ENCODE results near the gene THAP11.

Gene THAP11

GRCh38 chr16:67841816-67842508 lies at the start of gene THAP11:
THAP11 (plus strand) TSS chr16:67842320; CDS start chr16:67842555, 235 bp downstream.
- DNase-seq: peak; percentile 98

GRCh38 chr16:67796099-67796718 lies 45.9 kb upstream of the THAP11 start:
- DNase-seq: no peak

DNA sequence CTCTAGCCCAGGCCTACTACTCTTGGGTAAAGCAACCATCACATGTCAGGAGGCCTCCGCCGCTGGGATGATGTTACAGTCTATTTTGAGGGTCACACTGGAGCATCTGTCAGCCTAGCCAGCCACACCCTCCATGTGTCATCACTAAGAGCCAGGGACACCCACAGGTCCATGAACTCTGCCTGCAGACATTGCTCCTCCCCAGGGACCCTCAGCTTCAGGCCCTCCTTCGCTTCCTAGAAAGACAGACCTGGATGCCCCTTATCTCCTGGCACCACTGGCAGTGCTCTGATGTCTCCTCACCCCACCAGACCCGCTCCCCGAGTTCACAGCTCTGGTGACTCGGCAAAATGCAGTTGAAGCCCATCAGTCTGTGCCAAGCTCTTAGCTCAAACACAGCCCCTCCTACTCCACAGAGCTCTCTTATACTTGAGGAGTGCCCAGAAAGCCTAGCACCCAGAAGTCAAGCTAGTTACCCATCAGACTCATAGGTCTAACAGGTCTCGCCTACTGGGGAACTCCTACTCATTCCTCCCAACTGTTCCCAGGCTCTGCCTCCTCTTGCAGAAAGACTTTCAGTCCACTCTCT lies 41.7 kb upstream of the THAP11 start:
- DNase-seq: no peak

- no peak for DNase-seq
Measured at GRCh38 chr16:67801241-67801640, 40.9 kb upstream of the THAP11 start.

- no peak for DNase-seq
Measured at GRCh38 chr16:67801883-67802282, 40.2 kb upstream of the THAP11 start.

- no peak for DNase-seq
Measured at GRCh38 chr16:67803894-67804293, 38.2 kb upstream of the THAP11 start.

- DNase-seq: no peak
Measured at GRCh38 chr16:67804853-67805542, 37.1 kb upstream of the THAP11 start.

DNA sequence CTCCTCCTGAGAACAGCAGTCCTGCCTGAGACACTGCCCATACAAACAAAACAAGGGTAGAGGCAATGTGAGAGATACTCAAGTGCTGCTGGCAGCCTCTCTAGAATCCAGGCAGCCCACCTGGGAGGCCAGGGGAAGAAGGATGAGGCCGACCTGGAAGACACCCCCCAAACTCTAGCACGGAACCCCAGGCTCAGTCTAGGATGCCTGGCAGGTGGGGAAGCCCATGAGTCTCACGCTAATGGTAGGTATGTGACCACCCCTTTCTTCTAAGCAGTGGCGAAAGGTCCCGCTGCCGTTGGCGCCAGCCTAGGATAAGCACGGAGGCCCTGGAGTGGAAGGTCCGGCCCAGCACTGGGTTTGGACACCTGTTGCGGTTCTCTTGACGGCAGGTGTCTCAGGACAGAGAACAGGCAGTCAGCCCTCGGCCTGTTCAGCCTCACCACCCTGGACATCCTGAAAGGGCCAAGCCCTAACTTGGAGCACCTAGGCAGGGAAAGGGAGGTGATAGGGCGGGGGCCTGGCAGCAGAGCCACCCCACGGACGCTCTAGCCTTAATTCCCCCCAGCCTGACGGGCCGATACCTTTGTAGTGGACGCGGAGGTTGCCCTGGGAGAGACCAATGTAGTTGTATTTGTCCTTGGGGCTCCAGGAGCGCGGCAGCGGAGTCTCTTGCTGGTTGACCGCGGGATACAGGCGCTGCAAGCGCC lies 36.2 kb upstream of the THAP11 start:
- no peak for DNase-seq

DNA sequence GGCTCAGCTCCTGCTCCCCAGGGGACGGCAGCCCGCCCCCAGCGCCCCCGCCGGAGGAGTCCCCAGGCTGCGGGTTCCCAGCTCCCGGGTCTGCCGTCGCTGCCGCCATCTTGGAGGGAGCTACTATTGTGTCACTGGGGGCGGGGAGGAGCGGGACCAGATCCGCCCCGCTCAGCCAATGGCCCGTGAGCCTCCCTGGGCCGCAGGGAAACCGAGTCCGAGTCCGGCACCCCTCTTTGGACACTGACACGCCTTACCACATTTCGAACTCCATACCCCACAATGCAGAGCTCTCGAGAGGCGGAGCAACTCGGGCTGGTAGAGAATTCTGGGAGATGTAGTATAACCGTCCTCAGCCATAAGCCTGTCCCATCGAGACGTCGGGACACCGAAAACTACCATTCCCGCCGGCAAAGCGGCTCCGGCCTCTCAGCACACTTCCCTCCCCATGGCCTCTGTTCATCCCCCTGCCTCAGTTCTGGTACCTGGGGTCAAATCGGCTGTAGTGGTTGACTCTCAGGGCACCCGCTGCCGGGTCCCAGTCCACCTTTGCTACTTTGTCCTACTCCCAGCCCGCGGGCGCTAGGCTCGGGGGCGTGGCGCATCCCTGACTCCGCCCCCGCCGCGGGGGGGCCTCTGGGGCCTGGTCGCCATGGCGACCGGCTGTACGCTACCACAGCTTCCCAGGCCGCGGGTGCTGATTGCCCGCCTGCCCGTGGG lies 35.5 kb upstream of the THAP11 start, which contains the start of the genes RANBP10 and TSNAXIP1:
RANBP10 (minus strand) TSS at position 133 of the 720 bp plus-strand sequence; CDS start at position 109, 24 bp downstream.
TSNAXIP1 (plus strand) TSS at position 462 of the 720 bp plus-strand sequence. CDS start 261 bp downstream, outside the sequence.
- peak; percentile 96 for DNase-seq

GRCh38 chr16:67807148-67807682 lies 34.9 kb upstream of the THAP11 start:
- no peak for DNase-seq

DNA sequence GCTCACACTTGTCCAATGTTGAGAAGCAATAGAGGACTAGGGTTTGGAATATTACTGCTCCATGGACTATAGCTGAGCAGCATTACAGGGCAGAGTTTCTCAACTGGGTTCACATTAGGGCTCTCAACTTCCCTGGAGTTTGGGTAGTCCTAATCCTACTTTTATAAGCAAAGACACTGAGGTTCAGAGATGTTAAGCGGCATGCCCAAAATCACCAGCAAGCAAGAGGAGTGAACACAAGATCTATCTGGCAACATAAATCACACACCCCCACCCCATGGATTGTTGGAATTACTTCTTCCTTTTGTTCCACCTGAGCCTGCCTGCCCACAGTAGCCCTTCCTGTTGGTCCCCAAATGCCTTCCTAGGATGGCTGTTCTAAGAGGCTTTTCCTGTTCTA lies 30.2 kb upstream of the THAP11 start:
- no peak for DNase-seq

- no peak for DNase-seq
Measured at GRCh38 chr16:67814567-67814966, 27.6 kb upstream of the THAP11 start.

DNA sequence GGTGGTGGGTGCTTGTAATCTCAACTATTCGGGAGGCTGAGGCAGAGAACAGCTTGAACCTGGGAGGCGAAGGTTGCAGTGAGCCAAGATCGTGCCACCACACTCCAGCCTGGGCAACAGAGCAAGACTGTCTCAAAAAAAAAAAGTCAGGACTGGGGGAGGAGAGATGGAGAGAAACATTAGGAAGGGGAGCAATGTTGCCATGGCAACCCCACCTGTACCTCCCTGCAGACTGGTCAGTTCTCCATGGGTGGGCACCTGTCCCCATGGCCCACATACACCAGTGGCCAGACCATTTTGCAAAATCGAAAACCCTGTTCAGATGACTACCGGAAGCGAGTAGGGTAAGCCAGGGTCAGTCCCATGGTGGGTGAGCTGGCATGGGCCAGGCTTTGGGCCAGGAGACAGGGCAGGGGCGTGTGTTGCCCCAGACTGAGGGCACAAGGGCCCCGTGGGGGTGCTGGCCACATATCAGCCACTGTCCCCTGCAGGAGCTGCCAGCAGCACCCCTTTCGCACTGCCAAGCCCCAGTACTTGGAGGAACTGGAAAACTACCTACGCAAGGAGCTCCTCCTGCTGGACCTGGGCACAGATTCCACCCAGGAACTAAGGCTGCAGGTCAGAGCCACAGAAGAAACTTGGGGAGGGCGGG lies 21.4 kb upstream of the THAP11 start:
- DNase-seq: no peak

DNA sequence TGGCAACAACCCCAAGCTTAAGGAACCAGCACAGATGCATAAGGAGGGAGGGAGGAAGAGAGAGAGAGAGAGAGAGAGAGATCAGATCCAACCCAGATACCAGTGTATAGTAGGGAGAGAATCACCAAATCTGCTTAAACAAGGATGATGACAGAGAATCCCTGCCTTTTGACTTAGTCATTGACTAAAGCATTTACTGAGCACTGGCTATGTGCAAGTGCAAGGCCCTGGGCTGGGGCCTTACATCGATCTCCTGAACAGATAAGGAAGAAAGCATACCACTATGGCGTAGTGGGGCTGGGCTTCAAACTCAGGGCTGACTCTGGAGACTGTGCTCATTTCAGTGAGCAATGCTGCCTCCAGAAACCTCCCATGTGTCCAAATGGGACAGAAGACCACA lies 19.6 kb upstream of the THAP11 start:
- no peak for DNase-seq

GRCh38 chr16:67825119-67825518 lies 17.0 kb upstream of the THAP11 start:
- DNase-seq: no peak

- no peak for DNase-seq
Measured at GRCh38 chr16:67825906-67826305, 16.2 kb upstream of the THAP11 start.

DNA sequence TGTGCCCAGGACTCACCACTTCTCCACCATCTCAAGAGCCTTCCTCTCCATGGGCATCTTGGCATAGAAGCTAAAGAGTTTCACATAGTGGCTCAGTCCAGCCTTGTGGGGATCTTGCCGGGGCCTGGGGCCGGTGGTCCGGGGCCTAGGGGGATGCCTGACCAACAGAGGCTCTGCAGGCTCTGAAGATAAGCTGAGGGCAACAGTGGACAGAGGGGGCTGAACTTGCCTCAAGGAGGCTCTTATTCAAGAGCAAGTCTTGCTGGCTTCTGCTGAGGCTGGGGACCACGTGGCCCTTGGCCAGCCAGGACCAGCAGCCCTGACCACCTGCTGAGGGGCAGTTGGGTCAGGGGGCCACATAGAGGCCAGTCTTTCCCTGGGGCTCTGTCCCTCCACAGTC lies 13.5 kb upstream of the THAP11 start:
- no peak for DNase-seq

- DNase-seq: no peak
Measured at GRCh38 chr16:67833030-67833414, 9.1 kb upstream of the THAP11 start.

- DNase-seq: peak; percentile 98
Measured at GRCh38 chr16:67833415-67834241, 8.5 kb upstream of the THAP11 start.

DNA sequence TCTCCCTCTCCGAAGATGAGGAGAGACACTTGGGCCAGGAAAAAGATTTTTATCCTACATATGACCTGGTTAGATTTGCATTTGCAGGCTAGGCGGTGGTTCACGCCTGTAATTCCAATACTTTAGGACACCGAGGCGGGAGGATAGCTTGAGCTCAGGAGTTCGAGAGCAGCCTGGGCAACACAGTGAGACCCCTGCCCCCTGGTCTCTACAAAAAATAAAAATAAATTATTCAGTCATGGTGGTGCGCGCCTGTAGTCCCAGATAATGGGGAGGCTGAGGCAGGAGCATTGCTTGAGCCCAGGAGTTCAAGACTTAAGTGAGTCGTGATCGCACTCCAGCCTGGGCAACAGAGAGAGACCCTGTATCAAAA lies 7.9 kb upstream of the THAP11 start:
- no peak for DNase-seq
